KMS-11 (cell line): ENCODE measurements around the gene RDH5.

Source experiments
- H2AFZ ChIP-seq: fragments of 200-600 bp; sonication (generic); 2 replicates; pipeline ENCODE4 v1.6.1; 2016; ENCODE audit warnings: antibody characterized with exemption, mixed run types, low read depth
- H3K27ac ChIP-seq: fragments of 200-600 bp; sonication (generic); 2 replicates; pipeline ENCODE4 v1.6.1; 2016; ENCODE audit warnings: mild to moderate bottlenecking, mixed run types
- H3K27me3 ChIP-seq: fragments of 200-600 bp; sonication (generic); 2 replicates; pipeline ENCODE4 v1.6.1; 2017; ENCODE audit warnings: mild to moderate bottlenecking, low read depth, mixed run types, moderate library complexity; ENCODE audit not compliant: insufficient read depth
- H3K36me3 ChIP-seq: fragments of 200-600 bp; sonication (generic); 2 replicates; pipeline ENCODE4 v1.6.1; 2017; ENCODE audit warnings: mild to moderate bottlenecking, mixed run types; ENCODE audit not compliant: insufficient read depth
- H3K4me1 ChIP-seq: fragments of 200-600 bp; sonication (generic); 2 replicates; pipeline ENCODE4 v1.6.1; 2016; ENCODE audit warnings: mild to moderate bottlenecking, low read depth, mixed run types; ENCODE audit not compliant: poor library complexity, severe bottlenecking
- H3K4me2 ChIP-seq: fragments of 200-600 bp; sonication (generic); 2 replicates; pipeline ENCODE4 v1.7.0; 2016; ENCODE audit warnings: mild to moderate bottlenecking, mixed run types
- H3K4me3 ChIP-seq: fragments of 200-600 bp; sonication (generic); IDR thresholded peaks from 2 replicates; pipeline ENCODE4 v1.6.1; 2017; ENCODE audit warnings: low read depth, low read length, mixed read lengths; ENCODE audit not compliant: insufficient read depth
- H3K79me2 ChIP-seq: fragments of 200-600 bp; sonication (generic); 2 replicates; pipeline ENCODE4 v1.6.1; 2016; ENCODE audit warnings: low read depth, mixed run types; ENCODE audit not compliant: insufficient read depth
- H3K9ac ChIP-seq: fragments of 200-600 bp; sonication (generic); 2 replicates; pipeline ENCODE4 v1.6.1; 2016; ENCODE audit warnings: mild to moderate bottlenecking, mixed run types
- H4K20me1 ChIP-seq: fragments of 200-600 bp; sonication (generic); 2 replicates; pipeline ENCODE4 v1.6.1; 2016; ENCODE audit warnings: mild to moderate bottlenecking, mixed run types; ENCODE audit not compliant: insufficient read depth
- TF ChIP-seq, protein P1 (sequence below): fragments of 200-600 bp; sonication (generic); conservative IDR thresholded peaks from 2 replicates; pipeline ENCODE4 v1.6.1; 2017; ENCODE audit warnings: low read depth, mild to moderate bottlenecking, antibody characterized with exemption, low read length, moderate library complexity, mixed read lengths

The RDH5 gene

DNA sequence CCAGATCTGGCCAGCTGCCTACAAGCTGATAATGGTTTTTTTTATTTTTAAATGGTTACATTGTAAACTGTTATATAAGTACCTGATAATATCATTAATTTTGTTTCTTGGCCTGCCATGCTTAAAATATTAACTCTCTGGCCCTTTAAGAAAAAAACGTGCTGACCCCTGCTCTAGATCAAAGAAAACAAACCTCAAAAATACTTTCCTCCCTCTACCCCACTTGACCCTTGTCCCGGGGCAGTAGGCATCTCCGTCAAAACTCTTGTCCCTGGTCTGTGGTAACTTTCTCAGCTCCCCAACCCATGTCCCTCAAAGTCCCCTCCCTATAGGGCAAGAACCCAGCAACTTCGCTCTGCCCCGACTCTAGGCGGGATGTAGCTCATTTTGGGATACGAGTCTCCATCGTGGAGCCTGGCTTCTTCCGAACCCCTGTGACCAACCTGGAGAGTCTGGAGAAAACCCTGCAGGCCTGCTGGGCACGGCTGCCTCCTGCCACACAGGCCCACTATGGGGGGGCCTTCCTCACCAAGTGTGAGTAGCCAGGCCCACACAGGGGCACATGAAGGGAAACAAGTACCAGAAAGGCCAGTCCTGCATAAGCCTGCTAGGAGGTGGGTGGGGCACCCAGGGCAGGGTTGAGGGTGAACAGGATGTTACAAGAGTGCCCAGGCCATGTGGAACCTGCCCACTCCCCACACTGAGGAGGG lies 3.5 kb downstream of the RDH5 start:
- H3K9ac ChIP-seq: no peak overlapping the region
- H2AFZ ChIP-seq: no peak overlapping the region
- H4K20me1 ChIP-seq: no peaks in the 10 kb centered on the region

GRCh38 chr12:55724226-55724939 lies 4.2 kb downstream of the RDH5 start:
- Histone ChIP-seq H2AFZ (no peak overlapping the region), H3K27ac (no peak overlapping the region), H3K4me1 (peaks cover 30% of the 10 kb centered on the region), H3K9ac (no peak overlapping the region), H3K4me3 (no peak overlapping the region), H4K20me1 (no peaks in the 10 kb centered on the region), H3K36me3 (no peaks in the 10 kb centered on the region; the same call in 1 of the 2 replicates), H3K4me2 (no peak overlapping the region), H3K27me3 (no peaks in the 10 kb centered on the region), H3K79me2 (peaks cover 13% of the 10 kb centered on the region; the same call in 1 of the 2 replicates)
- TF ChIP-seq, protein P1, sequence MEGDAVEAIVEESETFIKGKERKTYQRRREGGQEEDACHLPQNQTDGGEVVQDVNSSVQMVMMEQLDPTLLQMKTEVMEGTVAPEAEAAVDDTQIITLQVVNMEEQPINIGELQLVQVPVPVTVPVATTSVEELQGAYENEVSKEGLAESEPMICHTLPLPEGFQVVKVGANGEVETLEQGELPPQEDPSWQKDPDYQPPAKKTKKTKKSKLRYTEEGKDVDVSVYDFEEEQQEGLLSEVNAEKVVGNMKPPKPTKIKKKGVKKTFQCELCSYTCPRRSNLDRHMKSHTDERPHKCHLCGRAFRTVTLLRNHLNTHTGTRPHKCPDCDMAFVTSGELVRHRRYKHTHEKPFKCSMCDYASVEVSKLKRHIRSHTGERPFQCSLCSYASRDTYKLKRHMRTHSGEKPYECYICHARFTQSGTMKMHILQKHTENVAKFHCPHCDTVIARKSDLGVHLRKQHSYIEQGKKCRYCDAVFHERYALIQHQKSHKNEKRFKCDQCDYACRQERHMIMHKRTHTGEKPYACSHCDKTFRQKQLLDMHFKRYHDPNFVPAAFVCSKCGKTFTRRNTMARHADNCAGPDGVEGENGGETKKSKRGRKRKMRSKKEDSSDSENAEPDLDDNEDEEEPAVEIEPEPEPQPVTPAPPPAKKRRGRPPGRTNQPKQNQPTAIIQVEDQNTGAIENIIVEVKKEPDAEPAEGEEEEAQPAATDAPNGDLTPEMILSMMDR: peak; percentile 87

More for the DNA sequence above, 3.5 kb downstream of the RDH5 start:
- Histone ChIP-seq H3K4me1 (peaks cover 30% of the 10 kb centered on the region), H3K27ac (no peak overlapping the region), H3K79me2 (peaks cover 13% of the 10 kb centered on the region; the same call in 1 of the 2 replicates), H3K4me3 (no peak overlapping the region), H3K4me2 (no peak overlapping the region), H3K36me3 (no peaks in the 10 kb centered on the region; the same call in 1 of the 2 replicates), H3K27me3 (no peaks in the 10 kb centered on the region)
- TF ChIP-seq, protein P1: no peak

DNA sequence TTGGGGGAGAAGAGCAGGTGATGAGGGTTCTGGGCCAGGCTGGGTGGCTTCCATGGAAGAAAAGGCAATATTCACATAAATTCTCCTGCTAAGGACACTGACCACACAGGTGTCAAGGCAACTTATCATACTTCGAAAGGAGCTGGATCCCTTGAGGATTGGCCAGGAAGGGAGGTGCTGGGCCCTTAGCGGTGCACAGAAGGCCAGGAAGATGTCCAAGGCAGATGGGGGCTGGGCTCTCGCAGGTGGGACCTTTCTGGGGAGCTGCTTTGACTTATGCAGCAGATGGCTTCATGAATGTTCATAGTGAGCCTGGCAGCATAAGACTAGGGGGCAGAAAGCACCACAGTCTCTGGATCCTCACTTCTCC lies 4.7 kb downstream of the RDH5 start:
- Histone ChIP-seq H3K36me3 (no peaks in the 10 kb centered on the region; the same call in 1 of the 2 replicates), H3K4me2 (no peak overlapping the region), H3K4me3 (no peak overlapping the region), H3K4me1 (peaks cover 32% of the 10 kb centered on the region), H3K27me3 (no peaks in the 10 kb centered on the region), H3K9ac (no peak overlapping the region), H2AFZ (no peak overlapping the region), H3K27ac (no peak overlapping the region), H3K79me2 (peaks cover 13% of the 10 kb centered on the region; the same call in 1 of the 2 replicates), H4K20me1 (no peaks in the 10 kb centered on the region)
- TF ChIP-seq, protein P1: peak; percentile 47; the same call in 1 of the 2 replicates

DNA sequence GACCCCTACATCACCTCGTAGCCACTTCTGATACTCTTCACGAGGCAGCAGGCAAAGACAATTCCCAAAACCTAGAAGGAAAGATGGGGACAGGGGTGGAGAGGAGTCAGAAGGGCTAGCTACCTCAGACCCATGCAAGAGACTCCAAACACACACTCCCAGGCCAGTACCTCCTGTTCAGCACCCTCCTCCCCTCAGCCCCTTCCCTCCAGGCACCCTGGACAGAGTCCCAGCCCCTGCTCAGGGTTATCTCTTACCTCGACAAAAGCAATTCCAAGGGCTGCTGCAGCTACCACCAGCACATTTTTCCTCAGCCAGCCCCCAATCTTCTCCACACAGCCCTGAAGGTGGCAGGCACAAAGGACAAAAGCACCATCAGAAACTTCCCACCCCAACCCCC lies 5.4 kb downstream of the RDH5 start:
- no peak overlapping the region for H3K9ac ChIP-seq
- peaks cover 13% of the 10 kb centered on the region; the same call in 1 of the 2 replicates for H3K79me2 ChIP-seq
- no peaks in the 10 kb centered on the region for H3K27me3 ChIP-seq
- H3K36me3 ChIP-seq: no peaks in the 10 kb centered on the region; the same call in 1 of the 2 replicates
- no peaks in the 10 kb centered on the region for H4K20me1 ChIP-seq
- TF ChIP-seq, protein P1: no peak
- H3K4me1 ChIP-seq: peaks cover 31% of the 10 kb centered on the region
- H3K27ac ChIP-seq: no peak overlapping the region
- H3K4me2 ChIP-seq: no peak overlapping the region
- H2AFZ ChIP-seq: no peak overlapping the region
- no peak overlapping the region for H3K4me3 ChIP-seq
